Endothelial cell (in vitro differentiated cells): Measurements from ENCODE around the gene KCNH4. TPM values are rescaled to one million over a fixed set of nuclear protein-coding genes. Genes with fewer than 3 reads are reported as not detected.

Experiments used
- DNase-seq: peaks from one replicate; pipeline ENCODE4 v3.0.0; 2021; ENCODE audit warnings: low spot score
- H3K27ac Mint-ChIP-seq: one replicate; pipeline ENCODE4 v1.8.0; 2021; ENCODE audit warnings: mixed read lengths, inconsistent platforms; ENCODE audit not compliant: unreplicated experiment
- H3K27me3 Mint-ChIP-seq: one replicate; pipeline ENCODE4 v1.8.0; 2021; ENCODE audit warnings: mild to moderate bottlenecking, moderate library complexity, mixed read lengths, inconsistent platforms; ENCODE audit not compliant: unreplicated experiment
- H3K36me3 Mint-ChIP-seq: one replicate; pipeline ENCODE4 v1.8.0; 2021; ENCODE audit warnings: mild to moderate bottlenecking, low read depth, mixed read lengths, inconsistent platforms; ENCODE audit not compliant: unreplicated experiment
- H3K4me1 Mint-ChIP-seq: one replicate; pipeline ENCODE4 v1.8.0; 2021; ENCODE audit warnings: mild to moderate bottlenecking, mixed read lengths, inconsistent platforms; ENCODE audit not compliant: unreplicated experiment
- H3K4me3 Mint-ChIP-seq: one replicate; pipeline ENCODE4 v1.8.0; 2021; ENCODE audit warnings: mild to moderate bottlenecking, mixed read lengths, inconsistent platforms; ENCODE audit not compliant: unreplicated experiment
- H3K9me3 Mint-ChIP-seq: one replicate; pipeline ENCODE4 v1.8.0; 2021; ENCODE audit warnings: mixed read lengths, inconsistent platforms; ENCODE audit not compliant: unreplicated experiment
- total RNA-seq: library from RNA; stranded (reverse); fragmentation: NEBNext Ultra II Directional; extraction: Animal tissue kit (Norgen Biotek cat#: 25700); gene quantifications from one replicate; pipeline ENCODE4 v1.2.1, GENCODE V29; 2021; ENCODE audit not compliant: unreplicated experiment
- TF ChIP-seq, protein P1 (sequence below): fragments of 200-600 bp; sonication (generic); IDR thresholded peaks from one replicate; pipeline ENCODE4 v1.5.0; 2021; ENCODE audit warnings: antibody characterized with exemption; ENCODE audit not compliant: unreplicated experiment

KCNH4 gene
- total RNA-seq, 1 donor from 2014 or later = 0.08 TPM

- peak overlapping the region; percentile 21 for H3K4me3 Mint-ChIP-seq
- no peak for DNase-seq
- peak overlapping the region; percentile 84 for H3K27ac Mint-ChIP-seq
- peaks cover 11% of the 10 kb centered on the region for H3K27me3 Mint-ChIP-seq
- no peaks in the 10 kb centered on the region for H3K9me3 Mint-ChIP-seq
- TF ChIP-seq, protein P1, sequence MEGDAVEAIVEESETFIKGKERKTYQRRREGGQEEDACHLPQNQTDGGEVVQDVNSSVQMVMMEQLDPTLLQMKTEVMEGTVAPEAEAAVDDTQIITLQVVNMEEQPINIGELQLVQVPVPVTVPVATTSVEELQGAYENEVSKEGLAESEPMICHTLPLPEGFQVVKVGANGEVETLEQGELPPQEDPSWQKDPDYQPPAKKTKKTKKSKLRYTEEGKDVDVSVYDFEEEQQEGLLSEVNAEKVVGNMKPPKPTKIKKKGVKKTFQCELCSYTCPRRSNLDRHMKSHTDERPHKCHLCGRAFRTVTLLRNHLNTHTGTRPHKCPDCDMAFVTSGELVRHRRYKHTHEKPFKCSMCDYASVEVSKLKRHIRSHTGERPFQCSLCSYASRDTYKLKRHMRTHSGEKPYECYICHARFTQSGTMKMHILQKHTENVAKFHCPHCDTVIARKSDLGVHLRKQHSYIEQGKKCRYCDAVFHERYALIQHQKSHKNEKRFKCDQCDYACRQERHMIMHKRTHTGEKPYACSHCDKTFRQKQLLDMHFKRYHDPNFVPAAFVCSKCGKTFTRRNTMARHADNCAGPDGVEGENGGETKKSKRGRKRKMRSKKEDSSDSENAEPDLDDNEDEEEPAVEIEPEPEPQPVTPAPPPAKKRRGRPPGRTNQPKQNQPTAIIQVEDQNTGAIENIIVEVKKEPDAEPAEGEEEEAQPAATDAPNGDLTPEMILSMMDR = no peak
- H3K36me3 Mint-ChIP-seq = peaks cover 42% of the 10 kb centered on the region
- H3K4me1 Mint-ChIP-seq = peaks cover 59% of the 10 kb centered on the region
Observed at GRCh38 chr17:42131232-42131631, 49.7 kb downstream of the KCNH4 start.

DNA sequence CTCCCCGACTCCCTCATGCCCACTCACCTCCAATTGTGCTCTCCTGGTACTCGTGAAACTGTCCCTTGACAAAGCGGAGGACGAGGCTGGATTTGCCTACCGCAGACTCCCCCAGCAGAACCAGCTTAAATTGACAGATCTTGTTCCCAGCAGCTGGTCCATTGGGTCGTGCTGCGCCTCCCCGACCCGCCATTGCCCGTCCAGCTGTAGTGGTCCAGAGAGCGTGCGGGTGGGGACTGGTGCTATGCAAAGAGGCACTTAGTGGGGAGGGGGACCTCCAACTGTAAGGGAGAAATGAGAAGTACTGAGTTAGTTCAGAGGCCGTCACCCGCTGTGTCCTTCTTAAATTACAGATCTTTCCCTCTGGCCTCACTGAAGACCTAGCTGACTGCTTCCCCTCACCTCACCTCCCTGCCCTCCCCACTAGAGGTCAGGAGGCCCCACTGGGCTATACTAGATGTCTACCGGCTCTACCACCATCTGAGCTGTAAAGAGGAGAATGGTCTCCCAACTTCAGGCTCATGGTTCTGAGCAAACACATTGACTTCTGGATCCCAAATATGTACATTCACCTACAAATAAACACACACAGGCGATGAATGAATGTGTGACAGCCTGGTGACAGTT, 50.5 kb downstream of the KCNH4 start:
- Mint-ChIP-seq H3K9me3 (no peaks in the 10 kb centered on the region), H3K27me3 (peaks cover 6% of the 10 kb centered on the region), H3K4me3 (no peak overlapping the region), H3K27ac (peak overlapping the region; percentile 68), H3K4me1 (peaks cover 51% of the 10 kb centered on the region), H3K36me3 (peaks cover 46% of the 10 kb centered on the region)
- DNase-seq = no peak
- TF ChIP-seq, protein P1 = no peak

DNA sequence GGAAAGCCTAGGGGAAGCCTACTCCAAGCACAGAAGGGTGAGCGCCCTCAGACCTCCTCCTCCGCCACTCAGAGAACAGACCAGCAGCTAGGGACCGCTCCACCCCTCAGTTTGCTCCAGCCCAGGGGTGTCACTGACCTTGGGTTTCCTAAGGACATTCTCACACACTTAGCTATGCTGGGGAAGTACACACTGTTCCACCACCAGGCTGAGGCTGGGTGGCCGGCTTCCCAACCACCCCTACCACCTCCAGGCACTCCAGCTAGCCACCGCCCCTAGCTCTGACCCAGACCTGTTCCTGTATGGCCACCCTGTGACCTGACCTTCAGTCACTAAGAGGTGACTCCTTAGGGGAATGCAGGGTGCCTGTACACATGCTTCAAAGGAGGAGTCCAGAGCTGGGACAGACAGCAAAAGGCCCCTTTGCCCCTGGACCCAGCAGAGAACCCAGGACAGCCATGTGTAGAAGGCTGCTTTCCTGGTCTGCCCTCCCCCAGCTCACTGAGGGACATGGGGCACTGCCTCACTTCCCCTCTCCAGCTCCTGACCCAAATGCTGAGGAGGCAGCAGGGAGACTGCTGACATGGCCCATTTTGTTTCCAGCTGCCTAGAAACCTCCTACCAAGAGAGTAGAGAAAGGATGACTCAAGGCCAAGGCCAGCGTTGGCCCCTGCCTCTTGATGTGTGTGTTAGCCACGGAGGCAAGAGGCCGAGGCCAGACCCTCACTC, 51.7 kb downstream of the KCNH4 start:
- Mint-ChIP-seq H3K27ac (no peak overlapping the region), H3K4me1 (peaks cover 42% of the 10 kb centered on the region), H3K36me3 (peaks cover 54% of the 10 kb centered on the region)

DNA sequence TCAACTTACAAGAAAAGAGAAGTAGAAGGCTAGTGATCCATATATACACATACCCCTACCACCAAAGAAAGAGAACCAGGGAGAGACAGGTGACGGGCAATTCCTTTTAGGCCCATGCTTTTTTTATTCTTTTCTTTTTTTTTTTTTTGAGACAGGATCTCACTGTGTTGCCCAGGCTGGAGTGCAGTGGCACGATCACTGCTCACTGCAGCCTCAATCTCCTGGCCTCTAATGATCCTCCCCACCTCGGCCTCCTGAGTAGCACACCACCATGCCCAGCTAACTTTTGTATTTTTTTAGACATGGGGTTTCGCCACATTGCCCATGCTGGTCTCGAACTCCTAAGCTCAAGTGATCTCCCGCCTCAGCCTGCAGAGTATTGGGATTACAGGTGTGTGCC, 53.5 kb downstream of the KCNH4 start:
- Mint-ChIP-seq H3K27me3 (peaks cover 6% of the 10 kb centered on the region), H3K27ac (no peak overlapping the region), H3K4me3 (peak overlapping the region; percentile 19), H3K4me1 (peaks cover 24% of the 10 kb centered on the region), H3K36me3 (peaks cover 54% of the 10 kb centered on the region), H3K9me3 (no peaks in the 10 kb centered on the region)
- no peak for DNase-seq
- TF ChIP-seq, protein P1 = no peak

More for the DNA sequence above, 51.7 kb downstream of the KCNH4 start:
- TF ChIP-seq, protein P1 = no peak
- no peak for DNase-seq
- Mint-ChIP-seq H3K4me3 (no peak overlapping the region), H3K9me3 (no peaks in the 10 kb centered on the region), H3K27me3 (peaks cover 6% of the 10 kb centered on the region)

DNA sequence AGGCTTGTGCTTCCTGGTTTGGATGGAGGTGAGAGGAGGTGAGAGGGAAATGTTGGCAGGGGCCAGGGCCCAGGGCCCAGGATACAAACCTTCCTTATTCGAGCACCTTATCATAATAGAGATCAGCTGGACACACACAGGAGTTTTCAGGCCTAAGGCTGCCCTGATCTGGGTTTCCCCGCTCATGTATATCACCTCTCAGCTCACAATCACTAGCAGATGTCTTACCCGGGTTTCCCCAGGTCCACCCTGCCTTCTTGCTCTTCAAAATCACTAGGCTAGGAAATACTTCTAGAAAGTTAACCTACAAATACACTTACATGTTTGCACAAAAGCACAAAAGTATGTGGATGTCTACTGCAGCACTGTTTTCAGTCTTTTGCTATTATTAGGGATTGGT, 54.1 kb downstream of the KCNH4 start:
- Mint-ChIP-seq H3K27me3 (peaks cover 9% of the 10 kb centered on the region), H3K27ac (no peak overlapping the region), H3K4me3 (peak overlapping the region; percentile 19), H3K9me3 (no peaks in the 10 kb centered on the region), H3K36me3 (peaks cover 54% of the 10 kb centered on the region), H3K4me1 (peaks cover 20% of the 10 kb centered on the region)
- TF ChIP-seq, protein P1 = no peak
- no peak for DNase-seq
